Large intestine (tissue), 1 donor: Measurements from ENCODE around the gene TMEM106A. TPM values are rescaled to one million over a fixed set of nuclear protein-coding genes. Genes with fewer than 3 reads are reported as not detected.

Source experiments
- polyA plus RNA-seq: library from polyadenylated mRNA; unstranded; fragments of 120-200 nt; gene quantifications from one replicate; pipeline ENCODE4 v1.2.1, GENCODE V29; 2013

Gene TMEM106A
- polyA plus RNA-seq, 1 donor, result 49.0 TPM

Other genes starting within 250 kb of the TMEM106A start
- gene AARSD1, start 247.4 kb upstream of the TMEM106A start, polyA plus RNA-seq, result 59.4 TPM
- 3.4 TPM for gene PTGES3L, start 231.8 kb upstream of the TMEM106A start, polyA plus RNA-seq
- gene RUNDC1, start 231.3 kb upstream of the TMEM106A start, polyA plus RNA-seq, result 14.2 TPM
- gene RPL27, start 213.5 kb upstream of the TMEM106A start, polyA plus RNA-seq, result 2,151 TPM
- gene IFI35, start 205.1 kb upstream of the TMEM106A start, polyA plus RNA-seq, result 45.7 TPM
- 148 TPM for gene VAT1, start 189.5 kb upstream of the TMEM106A start, polyA plus RNA-seq
- gene RND2, start 186.6 kb upstream of the TMEM106A start, polyA plus RNA-seq, result 1.8 TPM
- gene BRCA1, start 86.5 kb upstream of the TMEM106A start, polyA plus RNA-seq, result 10.4 TPM
- 120 TPM for gene NBR1, start 40.7 kb upstream of the TMEM106A start, polyA plus RNA-seq
- 47.1 TPM for gene CCDC200, start 16.7 kb downstream of the TMEM106A start, polyA plus RNA-seq
- not detected for gene RNU2-1, start 22.1 kb downstream of the TMEM106A start, polyA plus RNA-seq
- 5.4 TPM for gene ARL4D, start 187.1 kb downstream of the TMEM106A start, polyA plus RNA-seq